Fibroblast of villous mesenchyme (primary cell): ENCODE measurements around the gene PATZ1. TPM values are rescaled to one million over a fixed set of nuclear protein-coding genes. Genes with fewer than 3 reads are reported as not detected.
"Not testable (repeated sequence)": the region's sequence is repeated elsewhere in the genome, so short reads cannot be mapped to it uniquely, and the experiment has no call there.

ENCODE experiments used
- DNase-seq: peaks from one replicate; pipeline ENCODE4 v3.0.0-alpha.2; 2010; ENCODE audit warnings: low read depth
- H3K4me3 ChIP-seq: 2 replicates; pipeline ENCODE4 v1.5.1; 2011; ENCODE audit warnings: low read depth, mild to moderate bottlenecking, low read length
- total RNA-seq: library from RNA; depleted of rRNA; stranded (reverse); fragments of >200 nt; gene quantifications from 2 replicates; pipeline ENCODE4 v1.2.3, GENCODE V29; 2012
- TF ChIP-seq, protein P1 (sequence below): IDR thresholded peaks from 2 replicates; pipeline ENCODE4 v1.5.1; 2012; ENCODE audit warnings: low read depth, mild to moderate bottlenecking, low read length; ENCODE audit not compliant: insufficient read depth

The PATZ1 gene, protein sequence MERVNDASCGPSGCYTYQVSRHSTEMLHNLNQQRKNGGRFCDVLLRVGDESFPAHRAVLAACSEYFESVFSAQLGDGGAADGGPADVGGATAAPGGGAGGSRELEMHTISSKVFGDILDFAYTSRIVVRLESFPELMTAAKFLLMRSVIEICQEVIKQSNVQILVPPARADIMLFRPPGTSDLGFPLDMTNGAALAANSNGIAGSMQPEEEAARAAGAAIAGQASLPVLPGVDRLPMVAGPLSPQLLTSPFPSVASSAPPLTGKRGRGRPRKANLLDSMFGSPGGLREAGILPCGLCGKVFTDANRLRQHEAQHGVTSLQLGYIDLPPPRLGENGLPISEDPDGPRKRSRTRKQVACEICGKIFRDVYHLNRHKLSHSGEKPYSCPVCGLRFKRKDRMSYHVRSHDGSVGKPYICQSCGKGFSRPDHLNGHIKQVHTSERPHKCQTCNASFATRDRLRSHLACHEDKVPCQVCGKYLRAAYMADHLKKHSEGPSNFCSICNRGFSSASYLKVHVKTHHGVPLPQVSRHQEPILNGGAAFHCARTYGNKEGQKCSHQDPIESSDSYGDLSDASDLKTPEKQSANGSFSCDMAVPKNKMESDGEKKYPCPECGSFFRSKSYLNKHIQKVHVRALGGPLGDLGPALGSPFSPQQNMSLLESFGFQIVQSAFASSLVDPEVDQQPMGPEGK
- total RNA-seq: 15.1 and 19.0 TPM in 2 replicates

DNA sequence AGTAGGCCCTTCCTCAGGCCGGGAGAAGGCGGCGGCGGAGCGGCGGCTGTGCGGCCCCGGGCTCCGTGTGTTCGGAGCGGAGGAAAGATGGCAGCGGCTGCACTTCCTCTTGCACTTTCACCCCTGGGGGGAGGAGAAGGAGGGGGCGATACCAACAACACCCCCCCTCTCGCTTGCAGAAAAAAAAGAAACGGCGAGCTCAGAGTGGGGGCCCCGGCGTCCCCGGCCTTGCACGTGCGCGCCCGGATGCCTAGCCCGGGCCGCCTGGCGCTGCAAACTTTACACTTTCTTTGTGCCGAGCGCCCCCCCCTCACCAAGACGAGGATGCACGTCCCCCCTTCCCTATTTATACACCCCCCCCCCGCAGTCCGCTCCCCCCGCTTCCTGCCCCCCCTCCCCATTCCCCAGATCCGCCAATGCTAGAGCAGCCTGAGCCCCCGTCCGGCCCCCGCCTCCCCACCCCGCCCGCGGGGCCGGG lies at the start of gene PATZ1:
Gene PATZ1, minus strand, starts transcription at position 92 of the 478 bp plus-strand sequence. CDS start 744 bp downstream, outside the sequence.
- peak; percentile 81 for DNase-seq
- TF ChIP-seq, protein P1, sequence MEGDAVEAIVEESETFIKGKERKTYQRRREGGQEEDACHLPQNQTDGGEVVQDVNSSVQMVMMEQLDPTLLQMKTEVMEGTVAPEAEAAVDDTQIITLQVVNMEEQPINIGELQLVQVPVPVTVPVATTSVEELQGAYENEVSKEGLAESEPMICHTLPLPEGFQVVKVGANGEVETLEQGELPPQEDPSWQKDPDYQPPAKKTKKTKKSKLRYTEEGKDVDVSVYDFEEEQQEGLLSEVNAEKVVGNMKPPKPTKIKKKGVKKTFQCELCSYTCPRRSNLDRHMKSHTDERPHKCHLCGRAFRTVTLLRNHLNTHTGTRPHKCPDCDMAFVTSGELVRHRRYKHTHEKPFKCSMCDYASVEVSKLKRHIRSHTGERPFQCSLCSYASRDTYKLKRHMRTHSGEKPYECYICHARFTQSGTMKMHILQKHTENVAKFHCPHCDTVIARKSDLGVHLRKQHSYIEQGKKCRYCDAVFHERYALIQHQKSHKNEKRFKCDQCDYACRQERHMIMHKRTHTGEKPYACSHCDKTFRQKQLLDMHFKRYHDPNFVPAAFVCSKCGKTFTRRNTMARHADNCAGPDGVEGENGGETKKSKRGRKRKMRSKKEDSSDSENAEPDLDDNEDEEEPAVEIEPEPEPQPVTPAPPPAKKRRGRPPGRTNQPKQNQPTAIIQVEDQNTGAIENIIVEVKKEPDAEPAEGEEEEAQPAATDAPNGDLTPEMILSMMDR: no peak

GRCh38 chr22:31394326-31394725 lies 48.2 kb upstream of the PATZ1 start:
- DNase-seq: no peak

More for the DNA sequence above, at the start of gene PATZ1:
- peak within 1 kb of the TSS; percentile 72 for H3K4me3 ChIP-seq

GRCh38 chr22:31393893-31394292 lies 47.7 kb upstream of the PATZ1 start:
- TF ChIP-seq, protein P1: no peak
- no peak overlapping the region for H3K4me3 ChIP-seq
- DNase-seq: no peak

More at GRCh38 chr22:31394326-31394725, 48.2 kb upstream of the PATZ1 start:
- TF ChIP-seq, protein P1: no peak
- H3K4me3 ChIP-seq: no peak overlapping the region

GRCh38 chr22:31378651-31379050 lies 32.5 kb upstream of the PATZ1 start:
- not testable (repeated sequence) for H3K4me3 ChIP-seq
- peak; percentile 3 for DNase-seq

DNA sequence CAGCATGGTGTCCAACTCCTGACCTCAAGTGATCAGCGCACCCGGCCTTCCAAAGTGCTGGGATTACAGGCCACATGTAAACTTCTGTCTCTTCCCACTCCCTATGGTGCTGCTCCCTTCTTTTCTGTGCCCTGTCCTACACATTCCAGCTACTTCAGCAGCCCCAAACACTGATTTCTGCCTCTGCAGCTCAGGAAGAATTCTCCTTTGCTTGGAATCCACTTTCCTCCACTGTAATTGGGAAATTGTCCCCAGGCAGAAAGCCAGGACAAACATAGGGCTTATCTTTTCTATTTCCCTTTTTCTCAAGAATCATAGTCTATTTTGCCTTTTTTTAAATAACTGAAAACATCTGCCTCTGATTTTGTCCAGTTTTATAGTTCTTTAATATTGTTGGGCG lies 32.0 kb upstream of the PATZ1 start:
- DNase-seq: no peak
- TF ChIP-seq, protein P1: no peak
- H3K4me3 ChIP-seq: no peak overlapping the region

- no peak overlapping the region for H3K4me3 ChIP-seq
- TF ChIP-seq, protein P1: no peak
- DNase-seq: no peak
These were observed 31.5 kb upstream of the PATZ1 start for GRCh38 chr22:31377612-31378011.

GRCh38 chr22:31367426-31367825 lies 21.3 kb upstream of the PATZ1 start:
- no peak for DNase-seq
- H3K4me3 ChIP-seq: no peak overlapping the region
- TF ChIP-seq, protein P1: no peak
